ENCODE data around the gene CD44. TPM values are rescaled to one million over a fixed set of nuclear protein-coding genes. Genes with fewer than 3 reads are reported as not detected.
A peak's percentile ranks its signal among the peaks of the same experiment; 100 is the strongest.

Gene CD44
- total and polyA plus RNA-seq, 10 of the 15 experiments (the other 5 are each of a cell fraction or from before 2014, with no cell fraction given), result 57.1 to 293 (median 120) TPM

DNA sequence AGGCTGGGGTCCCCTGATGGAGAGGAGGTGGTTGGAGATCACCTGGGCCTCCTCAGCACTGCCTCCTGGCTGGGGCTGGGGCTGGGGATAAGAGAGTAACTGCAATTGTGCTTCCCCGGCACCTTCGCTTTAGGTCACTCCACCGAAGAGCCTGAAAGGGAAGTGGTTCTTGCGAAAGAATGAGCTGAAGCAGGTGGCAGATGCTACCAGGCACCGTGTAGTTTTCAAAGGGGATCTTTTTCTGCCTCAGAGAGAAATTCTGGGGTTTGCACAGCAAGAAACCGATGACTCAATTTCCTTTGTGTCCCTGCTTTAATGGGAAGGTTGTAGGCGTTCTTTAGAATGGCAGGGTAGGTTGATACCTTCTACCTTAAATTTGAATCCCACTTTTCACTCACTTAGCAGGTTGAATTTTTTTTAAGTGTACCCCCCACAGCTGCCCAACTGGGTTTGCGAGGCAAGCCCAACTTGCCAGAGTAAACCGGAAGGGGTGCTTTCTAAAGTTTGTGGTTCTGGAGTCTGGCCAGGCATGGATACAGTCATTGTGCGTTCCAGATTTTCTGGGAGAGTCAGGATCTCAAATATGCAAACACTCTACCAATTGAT lies 5.3 kb downstream of the CD44 start (continued):
- no peak for TF ChIP-seq NFXL1 (IDR thresholded peaks at IDR 0.05; ENCODE audit: borderline replicate concordance)
- no peak for TF ChIP-seq ZZZ3 (IDR thresholded peaks at IDR 0.05; ENCODE audit: control insufficient read depth, insufficient read length, low read depth)
- TF ChIP-seq CREB1 (IDR thresholded peaks at IDR 0.05; ENCODE audit: low read depth), result peak; percentile 77
- no peak for TF ChIP-seq MYC (IDR thresholded peaks at IDR 0.05; ENCODE audit: insufficient read depth, insufficient read length, insufficient replicate concordance, low read length, severe bottlenecking)
- TF ChIP-seq ZNF207 (IDR thresholded peaks at IDR 0.05; ENCODE audit: borderline replicate concordance), result no peak

DNA sequence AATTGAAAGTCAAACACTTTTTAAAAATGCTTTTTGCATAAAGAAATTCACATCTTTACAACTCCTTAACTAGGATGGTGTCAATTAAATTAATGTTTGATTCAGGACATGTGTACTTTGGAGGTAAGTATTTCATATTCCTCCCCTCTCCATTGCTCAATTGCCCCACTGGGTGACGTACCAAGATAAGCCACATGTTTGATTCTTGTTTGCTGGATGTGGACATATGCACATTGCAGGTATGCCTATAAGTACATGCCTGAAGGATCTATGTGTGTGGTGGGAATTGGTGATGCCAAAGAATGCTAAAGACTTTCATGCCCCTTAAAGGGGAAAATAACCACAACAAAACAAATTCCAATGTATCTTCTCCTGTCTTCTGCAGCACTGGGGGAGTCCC lies 5.8 kb downstream of the CD44 start:
- H4K20me1 ChIP-seq (ENCODE audit: control insufficient read depth, insufficient read depth), result no peaks in the 10 kb centered on the region; the same call in 1 of the 2 replicates
- ATAC-seq (no peak), DNase-seq (ENCODE audit: low read depth, low spot score) (no peak), FAIRE-seq (no peak)
- intact Hi-C loops (cut with micrococcal nuclease; ENCODE audit: unreplicated experiment) (loop anchor here (1.0 to 5.0 kb wide), 6 partner anchors 18 to 246 kb away; no protein-coding TSS in a partner anchor), in situ Hi-C loops (cut with MboI) (loop anchor here (5.0 kb wide), 1 partner anchor 133 kb away; no protein-coding TSS in a partner anchor)
- H3K4me1 ChIP-seq (ENCODE audit: control insufficient read depth, insufficient read depth, low read length), result peaks cover 52% of the 10 kb centered on the region
- H3K9me3 ChIP-seq (replicated peaks; ENCODE audit: control insufficient read depth, insufficient read depth, low read length), result no peaks in the 10 kb centered on the region; the same call in 1 of the 3 replicates
- H3K4me3 ChIP-seq, result peak overlapping the region; percentile 37
- peak overlapping the region; percentile 90 for H3K4me2 ChIP-seq (ENCODE audit: control insufficient read depth, insufficient read depth)
- CTCF ChIA-PET, result interaction anchor here (0.6 to 10.3 kb wide), 8 partner anchors 10 to 218 kb away, joined by 3 to 111 read pairs (median 4); no protein-coding TSS in a partner anchor
- peaks cover 0 to 4% of the 10 kb centered on the region in 2 experiments; a peak in 1 of 4 replicates for H3K36me3 ChIP-seq (ENCODE audit: control insufficient read depth in 2 of 2, insufficient read depth in 2 of 2, low read length in 1 of 2)
- peaks cover 77% of the 10 kb centered on the region for H3K79me2 ChIP-seq (ENCODE audit: control insufficient read depth, insufficient read depth, low read length)
- H3K9ac ChIP-seq (ENCODE audit: control insufficient read depth, insufficient read depth, low read length), result peak overlapping the region; percentile 40; the same call in 1 of the 2 replicates
- RAD21 ChIA-PET (ENCODE audit: unreplicated experiment), result interaction anchor here (0.5 to 2.8 kb wide), 21 partner anchors 10 to 218 kb away, joined by 3 to 38 read pairs (median 4); no protein-coding TSS in a partner anchor
- H2AFZ ChIP-seq (ENCODE audit: control insufficient read depth, low read depth, low read length), result no peak overlapping the region
- no TSS peak for BruUV-seq (replicated peaks)
- WGBS (ENCODE audit: insufficient coverage, insufficient replicate concordance, low lambda C conversion rate, missing lambda C conversion rate), result 0% methylated on average over 1 of the region's 1 CpG
- SMC1A ChIA-PET (ENCODE audit: uncharacterized antibody, unreplicated experiment), result interaction anchor here (0.7 to 2.7 kb wide), 19 partner anchors 10 to 247 kb away, joined by 3 to 54 read pairs (median 4); no protein-coding TSS in a partner anchor
- POLR2A ChIA-PET, result interaction anchor here (0.6 to 2.5 kb wide), 3 partner anchors 19 to 230 kb away, joined by 3 to 22 read pairs (median 3); no protein-coding TSS in a partner anchor
- H3K27me3 ChIP-seq (replicated peaks in 1 of 2; ENCODE audit: control insufficient read depth in 2 of 2, insufficient read depth in 2 of 2, low read length in 1 of 2), result no peaks in the 10 kb centered on the region
- peak overlapping the region; percentile 54 for H3K27ac ChIP-seq (ENCODE audit: control insufficient read depth, insufficient read depth)
- no peak for TF ChIP-seq HDAC6 (IDR thresholded peaks at IDR 0.05; ENCODE audit: unreplicated experiment)
- TF ChIP-seq STAT3 (IDR thresholded peaks at IDR 0.05; ENCODE audit: low read depth, low read length), result no peak
- TF ChIP-seq, protein P1, sequence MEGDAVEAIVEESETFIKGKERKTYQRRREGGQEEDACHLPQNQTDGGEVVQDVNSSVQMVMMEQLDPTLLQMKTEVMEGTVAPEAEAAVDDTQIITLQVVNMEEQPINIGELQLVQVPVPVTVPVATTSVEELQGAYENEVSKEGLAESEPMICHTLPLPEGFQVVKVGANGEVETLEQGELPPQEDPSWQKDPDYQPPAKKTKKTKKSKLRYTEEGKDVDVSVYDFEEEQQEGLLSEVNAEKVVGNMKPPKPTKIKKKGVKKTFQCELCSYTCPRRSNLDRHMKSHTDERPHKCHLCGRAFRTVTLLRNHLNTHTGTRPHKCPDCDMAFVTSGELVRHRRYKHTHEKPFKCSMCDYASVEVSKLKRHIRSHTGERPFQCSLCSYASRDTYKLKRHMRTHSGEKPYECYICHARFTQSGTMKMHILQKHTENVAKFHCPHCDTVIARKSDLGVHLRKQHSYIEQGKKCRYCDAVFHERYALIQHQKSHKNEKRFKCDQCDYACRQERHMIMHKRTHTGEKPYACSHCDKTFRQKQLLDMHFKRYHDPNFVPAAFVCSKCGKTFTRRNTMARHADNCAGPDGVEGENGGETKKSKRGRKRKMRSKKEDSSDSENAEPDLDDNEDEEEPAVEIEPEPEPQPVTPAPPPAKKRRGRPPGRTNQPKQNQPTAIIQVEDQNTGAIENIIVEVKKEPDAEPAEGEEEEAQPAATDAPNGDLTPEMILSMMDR (IDR thresholded peaks at IDR 0.05 in 2 of 3, conservative IDR thresholded peaks at IDR 0.05 in 1 of 3; ENCODE audit: control insufficient read depth in 2 of 3, extremely low read depth in 1 of 3, insufficient read depth in 1 of 3, low read depth in 3 of 3, low read length in 3 of 3), result no peak
- TF ChIP-seq, protein P2, sequence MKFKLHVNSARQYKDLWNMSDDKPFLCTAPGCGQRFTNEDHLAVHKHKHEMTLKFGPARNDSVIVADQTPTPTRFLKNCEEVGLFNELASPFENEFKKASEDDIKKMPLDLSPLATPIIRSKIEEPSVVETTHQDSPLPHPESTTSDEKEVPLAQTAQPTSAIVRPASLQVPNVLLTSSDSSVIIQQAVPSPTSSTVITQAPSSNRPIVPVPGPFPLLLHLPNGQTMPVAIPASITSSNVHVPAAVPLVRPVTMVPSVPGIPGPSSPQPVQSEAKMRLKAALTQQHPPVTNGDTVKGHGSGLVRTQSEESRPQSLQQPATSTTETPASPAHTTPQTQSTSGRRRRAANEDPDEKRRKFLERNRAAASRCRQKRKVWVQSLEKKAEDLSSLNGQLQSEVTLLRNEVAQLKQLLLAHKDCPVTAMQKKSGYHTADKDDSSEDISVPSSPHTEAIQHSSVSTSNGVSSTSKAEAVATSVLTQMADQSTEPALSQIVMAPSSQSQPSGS (IDR thresholded peaks at IDR 0.05; ENCODE audit: low read length), result no peak
- no peak for TF ChIP-seq NR2C1 (IDR thresholded peaks at IDR 0.05)
- TF ChIP-seq SUPT20H (IDR thresholded peaks at IDR 0.05; ENCODE audit: borderline replicate concordance, control insufficient read depth, low read depth, low read length), result no peak
- no peak for TF ChIP-seq JUND (IDR thresholded peaks at IDR 0.05; ENCODE audit: low read depth, low read length)
- no peak for TF ChIP-seq SMC3 (IDR thresholded peaks at IDR 0.05; ENCODE audit: borderline replicate concordance, low read length)
- TF ChIP-seq NR2F1 (conservative IDR thresholded peaks at IDR 0.05), result no peak
- TF ChIP-seq, protein P3, sequence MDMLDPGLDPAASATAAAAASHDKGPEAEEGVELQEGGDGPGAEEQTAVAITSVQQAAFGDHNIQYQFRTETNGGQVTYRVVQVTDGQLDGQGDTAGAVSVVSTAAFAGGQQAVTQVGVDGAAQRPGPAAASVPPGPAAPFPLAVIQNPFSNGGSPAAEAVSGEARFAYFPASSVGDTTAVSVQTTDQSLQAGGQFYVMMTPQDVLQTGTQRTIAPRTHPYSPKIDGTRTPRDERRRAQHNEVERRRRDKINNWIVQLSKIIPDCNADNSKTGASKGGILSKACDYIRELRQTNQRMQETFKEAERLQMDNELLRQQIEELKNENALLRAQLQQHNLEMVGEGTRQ (IDR thresholded peaks at IDR 0.05; ENCODE audit: borderline replicate concordance, low read depth, low read length), result no peak
- TF ChIP-seq EED (IDR thresholded peaks at IDR 0.05; ENCODE audit: low read depth), result no peak
- no peak for TF ChIP-seq ZNF274 (IDR thresholded peaks at IDR 0.05; ENCODE audit: insufficient read depth, insufficient read length)
- TF ChIP-seq POLR2AphosphoS2 (IDR thresholded peaks at IDR 0.05; ENCODE audit: low read depth, low read length), result no peak

All from GM12878 (cell line).